DOHH2 (cell line): ENCODE data around the gene MKNK2.

Experiments used
- EZH2phosphoT487 ChIP-seq: fragments of 200-600 bp; sonication (generic); IDR thresholded peaks from 2 replicates; pipeline ENCODE4 v1.6.1; 2017; ENCODE audit warnings: borderline replicate concordance, mild to moderate bottlenecking, antibody characterized with exemption, low read length, moderate library complexity, mixed read lengths
- TF ChIP-seq, protein P1 (sequence below): fragments of 200-600 bp; sonication (generic); IDR thresholded peaks from one replicate; pipeline ENCODE4 v1.5.1; 2014; ENCODE audit warnings: antibody characterized with exemption, mild to moderate bottlenecking, low read depth, low read length; ENCODE audit not compliant: poor library complexity, severe bottlenecking

- TF ChIP-seq, protein P1, sequence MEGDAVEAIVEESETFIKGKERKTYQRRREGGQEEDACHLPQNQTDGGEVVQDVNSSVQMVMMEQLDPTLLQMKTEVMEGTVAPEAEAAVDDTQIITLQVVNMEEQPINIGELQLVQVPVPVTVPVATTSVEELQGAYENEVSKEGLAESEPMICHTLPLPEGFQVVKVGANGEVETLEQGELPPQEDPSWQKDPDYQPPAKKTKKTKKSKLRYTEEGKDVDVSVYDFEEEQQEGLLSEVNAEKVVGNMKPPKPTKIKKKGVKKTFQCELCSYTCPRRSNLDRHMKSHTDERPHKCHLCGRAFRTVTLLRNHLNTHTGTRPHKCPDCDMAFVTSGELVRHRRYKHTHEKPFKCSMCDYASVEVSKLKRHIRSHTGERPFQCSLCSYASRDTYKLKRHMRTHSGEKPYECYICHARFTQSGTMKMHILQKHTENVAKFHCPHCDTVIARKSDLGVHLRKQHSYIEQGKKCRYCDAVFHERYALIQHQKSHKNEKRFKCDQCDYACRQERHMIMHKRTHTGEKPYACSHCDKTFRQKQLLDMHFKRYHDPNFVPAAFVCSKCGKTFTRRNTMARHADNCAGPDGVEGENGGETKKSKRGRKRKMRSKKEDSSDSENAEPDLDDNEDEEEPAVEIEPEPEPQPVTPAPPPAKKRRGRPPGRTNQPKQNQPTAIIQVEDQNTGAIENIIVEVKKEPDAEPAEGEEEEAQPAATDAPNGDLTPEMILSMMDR: no peak
- no peak for TF ChIP-seq EZH2phosphoT487
Measured at GRCh38 chr19:1992759-1993260, 58.2 kb downstream of the MKNK2 start.
